ENCODE data around the gene RBFOX1. TPM values are rescaled to one million over a fixed set of nuclear protein-coding genes. Genes with fewer than 3 reads are reported as not detected.

The RBFOX1 gene
- total RNA-seq = 0.55 TPM

DNA sequence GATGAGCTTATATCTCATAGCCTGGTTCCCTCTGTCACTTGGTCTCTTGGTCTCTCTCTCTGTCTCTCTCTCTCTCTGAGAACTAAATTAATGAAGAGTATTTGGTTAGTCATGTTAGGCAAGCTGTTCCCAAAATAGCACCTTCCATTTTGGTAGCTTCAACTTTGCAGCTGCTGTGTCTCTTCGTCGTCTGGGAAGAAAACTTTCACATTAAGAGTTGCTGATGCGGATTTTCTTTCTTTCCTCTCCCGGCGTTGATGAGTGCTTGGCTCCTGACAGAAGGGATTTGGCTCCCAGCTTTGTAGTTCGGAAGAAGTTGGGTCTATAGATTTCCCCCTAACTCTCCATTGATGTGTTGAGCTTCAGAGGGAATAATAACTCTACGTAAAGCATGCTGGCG is at the start of gene RBFOX1:
Gene RBFOX1, plus strand, starts transcription at position 235 of the 400 bp plus-strand sequence.
- no peak for DNase-seq (ENCODE audit: low spot score)

DNA sequence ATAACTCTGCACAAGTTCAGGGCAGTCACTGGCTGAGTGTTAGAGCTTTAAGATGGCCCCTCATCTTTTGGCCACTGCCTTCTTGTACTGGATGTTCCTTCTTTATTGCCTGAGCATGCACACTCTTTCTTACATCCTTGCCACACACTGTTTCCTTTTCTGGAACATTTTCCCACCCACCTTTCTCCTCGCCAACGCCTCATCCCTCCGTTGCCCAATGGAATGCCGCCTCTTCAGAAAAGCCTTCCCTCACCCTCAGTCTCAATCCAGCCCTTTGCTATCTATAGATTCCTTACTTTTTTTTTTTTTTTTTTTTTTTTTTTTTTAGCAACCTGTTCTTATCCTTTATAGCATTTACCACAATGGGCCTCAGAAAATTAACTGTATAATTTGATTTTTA is 47.9 kb upstream of the RBFOX1 start:
- DNase-seq (ENCODE audit: low spot score) = no peak

DNA sequence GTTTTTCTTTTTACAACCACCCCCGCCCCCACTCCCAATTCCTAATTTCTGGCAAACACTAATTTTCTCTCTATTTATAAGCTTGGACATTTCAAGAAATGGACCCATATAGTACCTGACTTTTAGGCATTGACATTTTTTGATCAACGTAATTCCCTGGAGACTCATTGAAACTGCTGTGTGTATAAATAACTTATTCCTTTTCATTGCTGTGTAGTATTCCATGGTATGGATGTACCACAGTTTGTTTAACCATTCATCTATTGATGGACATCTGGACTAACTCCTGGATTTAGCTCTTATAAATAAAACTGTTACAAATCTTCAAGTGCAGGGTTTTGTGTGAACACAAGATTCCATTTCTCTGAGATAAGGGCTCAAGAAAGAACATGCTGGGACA is 47.1 kb upstream of the RBFOX1 start:
- no peak for DNase-seq (ENCODE audit: low spot score)

DNA sequence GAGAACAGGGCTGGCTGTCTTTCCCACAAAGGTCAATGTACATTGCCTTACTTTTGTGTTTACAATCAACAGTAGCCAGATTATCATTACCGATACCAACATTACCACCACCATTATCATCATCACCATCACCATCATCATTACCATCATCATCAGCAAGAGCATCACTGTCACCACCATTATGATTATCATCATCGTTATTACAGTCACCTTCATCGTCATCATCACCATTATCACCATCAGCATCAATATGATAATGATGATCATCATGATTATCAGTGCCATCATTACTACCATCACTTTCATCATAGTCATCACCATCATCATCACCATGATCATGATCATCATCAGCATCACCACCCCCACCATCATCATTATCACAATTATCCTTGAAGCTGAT is 43.3 kb upstream of the RBFOX1 start:
- no peak for DNase-seq (ENCODE audit: low spot score)

DNA sequence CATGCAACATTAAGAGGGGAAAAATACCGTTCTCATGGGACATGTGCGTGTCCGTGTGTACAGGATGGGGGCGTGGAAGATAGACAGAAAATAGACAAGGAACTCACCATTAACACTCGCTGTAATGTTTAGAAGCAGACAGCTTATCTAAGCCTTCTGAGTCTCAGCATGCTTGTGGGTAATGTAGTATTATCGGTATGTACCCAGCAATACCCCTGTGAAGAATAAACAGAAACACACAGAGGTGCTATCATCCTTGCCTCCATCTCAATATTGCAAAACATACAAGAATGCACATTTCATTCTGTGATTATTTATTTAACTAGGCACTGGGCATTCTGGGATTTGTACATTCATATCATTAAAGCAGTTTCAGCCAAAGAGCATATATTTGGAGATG is 42.0 kb upstream of the RBFOX1 start:
- no peak for DNase-seq (ENCODE audit: low spot score)

DNA sequence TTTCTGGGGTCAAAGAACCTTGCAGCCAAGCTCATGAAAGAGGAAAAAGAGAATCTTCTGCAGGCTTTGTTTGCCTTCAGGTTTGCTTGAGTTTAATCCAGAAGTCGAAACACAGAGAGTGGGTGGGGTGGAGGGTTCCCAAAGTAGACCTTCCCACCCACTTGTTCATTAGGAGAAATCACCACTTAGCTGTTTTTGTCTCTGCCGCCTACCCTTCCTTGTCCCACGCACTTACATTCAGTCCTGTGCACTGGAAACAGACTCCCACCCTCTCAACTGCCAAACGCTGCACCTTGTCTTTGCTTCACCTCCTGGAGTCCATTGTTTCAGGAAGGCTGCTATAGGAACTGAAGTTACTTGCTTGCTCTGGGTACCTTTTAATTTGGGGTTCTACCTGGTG is 38.6 kb upstream of the RBFOX1 start:
- DNase-seq (ENCODE audit: low spot score) = no peak

DNA sequence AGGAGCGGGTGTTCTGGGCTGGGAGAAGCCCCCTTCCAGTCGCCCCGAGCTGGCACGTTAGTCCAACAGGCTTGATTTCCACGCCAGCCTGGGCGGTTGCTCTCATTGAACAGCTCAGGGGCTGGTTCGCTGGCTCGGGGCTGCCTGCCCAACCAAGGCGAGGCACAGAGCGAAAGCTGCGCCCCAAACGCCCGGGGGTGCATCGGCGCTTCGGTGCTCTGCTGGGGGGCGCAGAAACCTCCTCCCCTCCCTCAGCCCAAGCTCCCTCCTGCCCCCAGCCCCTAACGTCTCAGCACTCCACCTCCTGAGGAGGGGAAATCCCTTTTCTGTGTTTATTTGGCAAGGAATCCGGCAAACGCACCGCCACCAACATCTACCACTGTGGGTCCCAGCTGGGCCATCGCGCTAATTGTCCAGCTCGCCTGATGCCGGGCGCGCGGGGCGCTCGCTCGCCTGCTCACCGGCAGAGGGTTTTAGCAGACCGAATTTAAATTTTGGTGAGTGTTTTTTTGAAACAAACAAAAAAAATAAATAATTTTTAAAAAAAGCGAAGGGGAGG is 29.5 kb upstream of the RBFOX1 start:
- DNase-seq (ENCODE audit: low spot score) = no peak

DNA sequence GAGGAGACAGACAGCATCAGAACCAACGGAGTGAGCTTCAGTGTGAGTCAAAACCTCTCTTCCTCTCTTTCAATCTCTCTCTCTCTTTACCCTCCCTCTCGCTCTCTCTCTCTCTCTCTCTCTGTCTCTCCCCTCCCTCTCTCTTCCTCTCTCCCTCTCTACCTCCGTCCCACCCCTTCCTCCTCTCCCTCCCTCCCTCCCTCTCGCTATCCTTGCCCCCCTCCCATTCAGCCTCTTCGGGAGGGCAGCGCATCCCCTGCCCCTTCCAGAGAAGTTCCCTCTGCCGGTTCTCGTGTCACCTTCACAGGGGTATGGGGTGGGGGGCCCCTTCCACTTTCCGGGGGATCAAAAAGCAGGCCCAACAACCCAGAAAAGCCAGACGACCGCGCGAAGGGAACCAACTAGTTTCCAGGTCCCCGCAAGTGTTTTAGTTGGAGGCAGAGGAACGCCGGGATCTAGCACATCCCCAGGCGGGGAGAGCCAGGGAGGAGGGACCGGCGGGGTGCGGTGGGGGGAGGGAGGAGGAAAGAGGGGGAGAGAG is 28.9 kb upstream of the RBFOX1 start:
- no peak for DNase-seq (ENCODE audit: low spot score)

DNA sequence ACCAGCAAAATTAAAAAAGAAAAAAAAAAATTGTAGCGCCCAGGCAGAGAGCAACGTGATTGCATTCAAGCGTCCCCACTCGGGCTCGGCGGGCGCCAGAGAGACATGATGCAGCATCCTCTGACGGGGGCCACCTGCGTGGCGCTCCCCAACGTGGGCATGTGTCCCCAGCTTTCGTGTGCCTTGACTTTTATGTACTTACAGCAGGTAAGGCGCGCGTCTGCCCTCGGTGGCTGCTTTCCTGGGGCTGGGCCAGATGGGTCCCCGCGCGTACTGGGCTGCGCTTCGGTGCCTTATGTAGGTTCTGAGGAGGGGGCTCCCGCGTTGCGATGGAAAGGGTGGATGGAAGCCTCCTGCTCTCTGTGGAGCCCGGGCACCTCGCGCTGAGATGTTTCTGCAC is 28.4 kb upstream of the RBFOX1 start:
- no peak for DNase-seq (ENCODE audit: low spot score)

DNA sequence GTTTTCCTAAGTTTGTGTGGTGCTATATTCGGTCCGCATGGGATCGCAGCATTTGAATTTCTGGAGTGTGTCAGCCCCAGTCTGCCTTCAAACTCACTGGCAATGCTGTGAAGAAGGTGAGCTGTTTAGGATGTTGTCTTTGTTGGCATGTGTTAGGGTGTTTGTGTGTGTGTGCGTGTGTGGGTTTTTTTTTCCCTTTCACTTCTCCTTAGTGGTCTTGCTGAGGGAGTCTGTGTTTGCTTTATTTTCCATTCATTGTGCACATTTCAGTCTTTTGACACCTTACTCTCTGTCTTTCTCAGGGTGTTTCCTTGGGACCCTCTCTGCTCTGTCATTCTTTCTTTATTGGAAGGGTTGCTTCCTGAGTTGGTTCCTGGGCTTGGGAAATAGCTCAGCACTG is 27.7 kb upstream of the RBFOX1 start:
- no peak for DNase-seq (ENCODE audit: low spot score)

DNA sequence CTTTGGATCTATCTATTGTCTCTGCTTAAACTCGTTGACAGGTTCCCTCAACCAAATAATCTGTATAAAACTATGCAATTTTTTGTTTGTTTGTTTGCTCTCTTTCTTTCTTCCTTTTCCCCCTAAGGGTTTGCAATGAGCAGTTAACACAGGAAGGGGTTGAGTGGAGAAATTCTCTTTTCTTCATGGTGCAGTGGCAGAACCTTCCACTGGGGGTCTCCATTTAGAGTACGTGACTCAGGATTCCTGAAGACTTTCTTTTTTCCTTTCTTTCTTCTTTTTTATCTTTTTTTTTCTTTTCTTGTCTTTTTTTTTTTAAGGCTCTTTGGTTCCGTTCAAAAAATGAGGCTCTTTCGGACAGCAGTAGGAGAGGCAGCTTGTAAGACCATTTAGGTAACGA is 19.5 kb upstream of the RBFOX1 start:
- no peak for DNase-seq (ENCODE audit: low spot score)

DNA sequence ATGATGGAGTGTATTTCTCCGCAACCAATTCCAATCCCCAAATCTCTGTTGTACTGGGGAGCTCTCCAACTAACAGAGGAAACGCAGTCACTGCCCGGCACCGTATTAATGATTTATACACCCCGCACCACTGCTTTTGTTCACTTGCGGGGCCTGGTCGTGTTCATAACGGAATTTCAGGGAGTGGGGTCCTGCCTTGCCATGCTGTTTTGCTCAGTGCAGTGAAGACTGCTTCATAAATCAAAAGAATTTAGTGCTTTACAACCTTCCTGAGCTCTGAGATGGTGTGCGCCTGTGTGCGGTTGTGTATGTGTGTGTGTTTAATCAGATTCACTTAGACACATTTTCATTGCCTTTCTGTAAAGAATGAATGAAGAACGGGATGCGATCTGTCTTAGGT is 18.5 kb upstream of the RBFOX1 start:
- no peak for DNase-seq (ENCODE audit: low spot score)

DNA sequence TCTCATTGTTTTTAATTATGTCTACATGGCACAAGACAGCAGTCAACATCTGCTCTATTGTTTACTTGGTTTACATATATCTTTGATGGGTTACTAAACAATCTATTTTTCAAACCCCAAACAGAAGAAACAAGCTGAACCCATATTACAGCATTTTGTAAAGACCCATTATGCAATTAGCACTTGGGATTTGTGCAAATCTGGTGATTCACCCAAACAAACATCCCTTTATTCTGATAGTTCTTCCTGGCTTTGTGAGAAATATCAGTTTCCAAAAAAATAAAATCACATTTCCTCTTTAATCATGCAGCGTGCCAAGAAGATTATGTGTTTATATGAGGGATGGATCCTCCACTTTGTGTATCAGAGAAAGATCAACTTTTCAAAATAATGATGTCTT is 16.8 kb upstream of the RBFOX1 start:
- no peak for DNase-seq (ENCODE audit: low spot score)

DNA sequence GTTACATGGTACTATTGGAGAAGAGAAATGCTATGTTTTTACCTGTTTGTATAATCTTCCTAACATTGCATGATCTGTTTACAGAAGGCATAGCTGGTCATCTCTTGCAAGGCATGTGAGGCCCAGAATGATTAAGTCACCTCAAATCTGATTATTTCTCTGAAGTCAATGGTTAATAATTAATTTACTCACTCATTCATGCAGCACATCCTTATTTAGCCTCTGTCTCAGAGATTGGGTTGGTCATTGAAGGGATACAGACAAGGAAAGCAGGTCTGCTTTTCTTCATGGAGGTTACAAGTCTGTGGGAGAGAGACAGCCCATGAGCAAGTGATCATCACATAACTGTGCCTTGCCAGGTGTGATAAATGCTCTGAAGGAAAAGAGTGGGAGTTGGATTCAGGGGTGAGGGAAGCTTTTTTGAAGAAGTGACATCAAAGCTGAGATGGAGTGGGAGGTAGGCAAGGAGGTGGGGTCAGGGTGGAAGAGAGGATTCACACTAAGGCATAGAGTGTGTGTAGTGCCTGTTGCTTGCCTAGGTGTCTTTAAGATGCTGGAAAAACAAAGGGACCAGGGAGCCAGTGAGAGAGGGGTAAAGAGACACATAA is 16.3 kb upstream of the RBFOX1 start:
- DNase-seq (ENCODE audit: low spot score) = no peak

DNA sequence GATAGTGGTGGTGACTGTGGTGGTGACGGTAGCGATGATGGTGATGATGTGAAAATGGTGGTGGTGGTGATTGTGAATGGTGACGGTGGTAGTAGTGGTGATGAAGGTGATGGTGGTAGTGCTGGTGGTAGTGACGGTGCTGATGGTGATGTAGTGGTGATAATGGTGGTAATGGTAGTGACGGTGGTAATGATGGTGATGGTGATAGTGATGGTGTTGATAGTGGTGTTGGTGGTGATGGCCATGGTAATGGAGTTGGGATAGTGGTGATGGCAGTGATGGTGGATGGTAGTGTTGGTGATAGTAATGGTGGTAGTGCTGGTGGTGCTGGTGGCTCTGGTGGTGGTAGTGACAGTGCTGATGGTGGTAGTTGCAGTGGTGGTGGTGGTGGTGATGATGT is 14.7 kb upstream of the RBFOX1 start:
- no peak for DNase-seq (ENCODE audit: low spot score)

DNA sequence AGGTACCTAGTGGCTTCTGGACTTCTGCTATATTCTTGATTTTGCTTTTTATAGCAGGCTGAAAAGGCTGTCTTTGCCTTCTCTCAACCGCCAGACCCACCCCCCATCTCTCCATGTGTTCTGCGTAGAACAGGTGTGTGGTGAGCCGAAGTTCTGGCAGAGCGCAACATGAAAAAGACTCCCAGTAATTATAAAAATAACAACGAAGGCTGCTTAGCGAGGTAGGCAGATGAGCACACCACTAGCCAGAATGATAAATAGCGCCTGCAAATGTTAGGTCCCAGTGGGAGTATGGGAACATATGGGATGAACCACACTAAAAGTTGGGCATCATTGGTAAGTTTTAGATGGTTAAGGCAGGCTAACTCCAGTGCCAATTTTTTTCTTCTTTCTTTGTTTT is 14.0 kb upstream of the RBFOX1 start:
- DNase-seq (ENCODE audit: low spot score) = no peak

DNA sequence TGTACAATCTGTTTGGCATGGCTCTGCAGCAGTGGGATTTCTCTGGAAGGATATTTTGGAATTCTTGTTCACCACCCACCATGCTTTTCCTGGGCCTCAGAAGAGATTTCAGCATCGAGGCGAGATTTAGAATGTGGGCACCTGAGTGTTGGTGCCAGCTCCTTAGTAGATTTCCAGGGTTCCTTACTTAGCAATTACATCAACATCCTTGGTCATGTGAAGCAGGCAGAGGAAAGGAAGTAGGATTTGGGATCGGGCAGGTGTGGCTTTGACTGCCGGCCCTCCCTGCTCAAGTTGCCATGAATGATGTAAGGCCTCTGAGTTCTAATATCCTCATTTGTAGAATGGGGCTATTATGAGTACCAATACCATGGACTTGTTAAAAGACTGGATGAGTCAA is 13.1 kb upstream of the RBFOX1 start:
- no peak for DNase-seq (ENCODE audit: low spot score)

DNA sequence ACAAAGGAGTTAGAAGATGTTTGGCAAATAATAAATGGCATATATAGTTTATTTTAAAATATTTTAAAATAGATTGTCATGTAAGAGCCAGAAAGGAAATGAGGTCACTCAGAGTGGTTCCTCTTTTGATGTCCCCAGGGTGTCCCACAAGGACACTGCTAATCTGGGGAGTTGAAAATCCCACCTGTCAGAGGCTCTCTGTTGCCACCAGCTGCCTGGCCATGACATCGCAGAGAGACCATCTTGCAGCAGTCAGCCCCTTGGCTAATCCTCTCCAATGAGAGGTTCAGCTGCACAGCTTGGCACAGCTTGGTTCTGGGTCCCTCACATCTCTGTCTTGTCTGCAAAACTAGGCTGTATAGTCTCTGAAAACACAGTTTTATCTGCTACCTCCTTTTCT is 11.0 kb upstream of the RBFOX1 start:
- no peak for DNase-seq (ENCODE audit: low spot score)

DNA sequence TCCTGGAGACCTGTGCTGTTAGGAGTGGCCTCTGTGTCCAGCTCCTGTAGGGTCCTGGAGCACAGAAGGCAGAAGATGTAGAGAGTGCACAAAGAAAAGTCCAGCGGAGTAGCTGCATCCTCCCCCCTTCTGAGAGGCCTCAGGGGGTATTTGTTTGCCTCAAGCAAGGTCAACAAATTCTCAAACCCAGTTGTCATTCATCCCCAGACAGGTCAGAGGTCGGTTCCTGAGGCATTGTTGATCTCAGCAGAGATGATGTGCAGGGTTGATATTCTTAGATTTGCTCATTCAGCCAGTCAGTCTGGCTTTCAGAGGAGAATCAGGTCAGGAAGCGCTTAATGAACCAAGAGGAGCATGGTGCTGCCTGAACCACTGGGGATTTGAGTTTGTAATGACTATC is 8.3 kb upstream of the RBFOX1 start:
- no peak for DNase-seq (ENCODE audit: low spot score)

DNA sequence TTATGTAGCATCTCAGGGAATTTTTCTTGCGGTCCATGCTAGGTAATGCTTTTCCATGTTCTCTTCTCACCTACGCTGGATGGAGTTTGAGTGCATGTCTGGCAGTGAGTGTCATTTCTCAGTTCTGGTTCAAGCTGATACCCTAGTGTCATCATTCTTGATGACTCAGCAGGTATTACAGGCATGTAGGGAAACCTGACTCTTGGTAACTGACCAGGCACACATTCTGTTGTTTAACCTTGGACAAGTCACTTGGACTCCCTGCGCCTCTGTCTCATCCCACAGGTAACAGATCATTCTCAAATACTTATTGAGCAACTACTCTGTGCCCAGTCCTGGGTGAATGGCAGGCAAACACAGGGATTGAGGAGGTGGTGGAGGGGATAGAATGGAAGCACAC is 6.8 kb upstream of the RBFOX1 start:
- no peak for DNase-seq (ENCODE audit: low spot score)

DNA sequence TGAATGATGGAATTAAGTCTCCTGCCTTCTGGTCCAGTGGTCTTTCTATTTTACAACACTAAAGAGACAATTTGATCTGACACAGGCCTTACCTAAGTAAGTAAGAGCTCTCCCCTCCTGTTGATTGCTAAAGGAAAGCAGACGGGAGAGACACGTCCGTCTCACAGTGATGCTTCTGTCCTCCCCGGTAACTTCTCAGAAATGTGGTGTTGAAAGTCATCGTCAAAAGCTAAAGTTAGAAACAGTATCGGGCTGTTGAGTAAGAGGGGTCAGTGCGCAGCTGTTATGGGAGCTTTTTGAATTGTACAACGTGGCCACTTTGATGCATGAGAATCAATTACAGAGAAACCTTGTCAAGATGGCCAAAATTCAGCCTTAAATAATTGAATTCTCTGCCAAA is 1.9 kb upstream of the RBFOX1 start:
- DNase-seq (ENCODE audit: low spot score) = no peak

DNA sequence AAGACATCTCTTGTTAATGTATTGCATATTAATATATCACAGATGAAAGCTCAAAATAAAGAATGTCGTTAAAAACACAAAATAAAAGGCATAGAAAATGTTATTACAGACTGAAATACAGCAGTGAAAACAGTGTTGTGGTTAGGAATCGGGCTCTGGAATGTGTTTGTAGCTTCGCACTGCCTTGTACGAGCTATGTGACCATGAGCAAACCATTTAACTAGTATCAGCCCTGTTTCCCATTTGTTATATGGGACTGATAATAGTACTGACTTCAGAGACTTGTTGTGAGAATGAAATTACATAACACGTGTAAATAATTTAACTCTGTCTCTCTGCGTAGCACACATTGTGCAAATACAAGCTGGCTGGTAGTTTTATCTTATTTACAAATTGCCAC is 648 bp upstream of the RBFOX1 start:
- DNase-seq (ENCODE audit: low spot score) = no peak

DNA sequence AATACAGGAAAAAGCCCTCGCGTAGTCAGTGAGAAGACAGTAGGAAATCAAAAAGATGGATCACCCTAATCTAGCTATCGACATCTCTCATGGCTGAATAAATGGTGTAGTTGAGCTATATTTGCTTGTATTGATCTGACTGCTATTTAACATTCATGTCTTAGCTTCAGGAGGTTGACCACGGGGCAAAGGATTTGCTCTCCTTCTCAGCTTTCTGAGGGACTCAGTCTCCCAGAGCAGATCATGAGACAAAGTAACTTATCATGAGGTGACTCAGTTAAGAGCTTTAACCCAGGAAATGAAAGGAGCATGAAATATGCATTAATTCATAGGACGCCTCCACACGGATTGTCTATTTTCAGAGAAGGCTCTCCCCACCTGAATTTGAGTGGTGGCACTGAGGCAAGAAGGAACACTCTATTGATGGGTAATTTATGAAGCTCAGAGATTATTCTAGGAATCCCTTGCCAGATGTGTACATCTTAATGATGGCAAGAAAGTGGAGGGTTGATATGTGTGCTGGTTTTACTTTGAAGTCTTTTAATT is 608 bp downstream of the RBFOX1 start:
- DNase-seq (ENCODE audit: low spot score) = no peak
